ENCODE measurements around the gene KIF3B. TPM values are rescaled to one million over a fixed set of nuclear protein-coding genes. Genes with fewer than 3 reads are reported as not detected.

The KIF3B gene
- total RNA-seq, 2 donors from 2014 or later, result 22.6 to 23.5 TPM

DNA sequence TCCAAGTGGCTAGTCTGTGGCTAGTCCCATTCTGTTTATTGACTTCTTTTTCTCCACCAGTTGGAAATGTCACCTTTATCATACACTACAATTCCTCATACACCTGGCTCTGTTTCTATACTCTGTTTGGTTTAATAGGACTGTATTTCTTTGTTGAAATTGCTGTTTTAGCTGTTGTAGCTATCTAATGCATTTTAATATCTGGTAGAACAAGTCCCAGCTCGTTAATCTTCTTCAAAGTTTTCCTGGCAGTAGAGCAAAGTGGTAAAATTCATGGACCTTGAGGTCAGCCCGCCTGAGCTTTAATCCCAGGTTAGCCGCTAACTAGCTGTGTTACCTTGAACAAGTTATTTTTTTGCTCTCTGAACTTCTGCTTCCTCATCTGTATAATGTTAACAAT is 70.8 kb downstream of the KIF3B start:
- H3K4me3 ChIP-seq, result no peak overlapping the region
- no peak overlapping the region for H3K27ac ChIP-seq
- intact Hi-C loops (cut with DNase I), result no loop called here
- peaks cover 5% of the 10 kb centered on the region for H3K4me1 ChIP-seq (replicated peaks)
- no peak for DNase-seq (ENCODE audit: low spot score)
- H3K27me3 ChIP-seq (replicated peaks; ENCODE audit: insufficient read depth), result no peaks in the 10 kb centered on the region
- H3K9me3 ChIP-seq, result no peaks in the 10 kb centered on the region
- TF ChIP-seq POLR2AphosphoS5 (IDR thresholded peaks at IDR 0.05) (peak; percentile 52), POLR2A (IDR thresholded peaks at IDR 0.05) (no peak)
- H3K36me3 ChIP-seq, result no peaks in the 10 kb centered on the region
- WGBS, result 49% methylated on average over 3 of the region's 3 CpGs

GRCh38 chr20:32350421-32350820 is 73.0 kb downstream of the KIF3B start:
- no peaks in the 10 kb centered on the region for H3K4me1 ChIP-seq (replicated peaks)
- H3K27ac ChIP-seq, result no peak overlapping the region
- TF ChIP-seq POLR2AphosphoS5 (IDR thresholded peaks at IDR 0.05) (no peak), CTCF (IDR thresholded peaks at IDR 0.05) (no peak), POLR2A (IDR thresholded peaks at IDR 0.05) (no peak)
- DNase-seq (ENCODE audit: low spot score), result no peak
- WGBS, result 70% methylated on average over 3 of the region's 3 CpGs
- no peak overlapping the region for H3K4me3 ChIP-seq
- intact Hi-C loops (cut with DNase I), result no loop called here
- no peaks in the 10 kb centered on the region for H3K36me3 ChIP-seq
- H3K27me3 ChIP-seq (replicated peaks; ENCODE audit: insufficient read depth), result no peaks in the 10 kb centered on the region
- no peaks in the 10 kb centered on the region for H3K9me3 ChIP-seq

DNA sequence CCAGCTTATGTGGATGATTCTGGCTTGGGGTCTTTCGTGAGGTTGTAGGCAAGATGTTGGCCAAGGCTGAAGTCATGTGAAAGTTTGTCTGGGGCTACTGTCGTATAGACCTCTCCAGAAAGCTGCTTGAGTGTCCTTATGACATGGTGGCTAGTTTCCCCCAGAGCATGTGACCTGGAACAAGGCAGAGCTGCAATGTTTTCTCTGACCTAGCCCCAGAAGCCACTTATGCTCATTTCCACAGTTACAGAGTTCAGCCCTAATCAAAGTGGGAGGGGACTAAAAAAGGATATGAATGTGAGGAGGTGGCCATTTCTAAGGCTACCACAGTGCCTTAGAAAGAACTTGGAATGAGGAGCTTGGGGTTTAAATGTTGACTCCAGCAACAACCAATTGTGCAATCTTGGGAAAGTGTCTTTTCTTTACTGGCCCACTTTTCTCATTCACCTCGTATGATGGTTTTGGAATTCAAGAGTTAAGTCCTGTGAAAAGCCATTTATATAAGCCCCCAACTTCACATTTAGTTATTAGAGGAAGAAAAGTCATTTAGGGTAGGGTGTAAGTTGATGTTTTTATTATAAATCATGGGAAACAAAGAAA is 74.8 kb downstream of the KIF3B start:
- WGBS, result 92% methylated on average over 3 of the region's 3 CpGs
- TF ChIP-seq CTCF (IDR thresholded peaks at IDR 0.05), result no peak
- no peak for TF ChIP-seq POLR2A (IDR thresholded peaks at IDR 0.05)
- no peak for TF ChIP-seq POLR2AphosphoS5 (IDR thresholded peaks at IDR 0.05)
- no peak overlapping the region for H3K4me3 ChIP-seq
- H3K27me3 ChIP-seq (replicated peaks; ENCODE audit: insufficient read depth), result no peaks in the 10 kb centered on the region
- no peaks in the 10 kb centered on the region for H3K9me3 ChIP-seq
- H3K27ac ChIP-seq, result no peak overlapping the region
- H3K4me1 ChIP-seq (replicated peaks), result no peaks in the 10 kb centered on the region
- DNase-seq (ENCODE audit: low spot score), result no peak
- intact Hi-C loops (cut with DNase I), result no loop called here
- no peaks in the 10 kb centered on the region for H3K36me3 ChIP-seq

DNA sequence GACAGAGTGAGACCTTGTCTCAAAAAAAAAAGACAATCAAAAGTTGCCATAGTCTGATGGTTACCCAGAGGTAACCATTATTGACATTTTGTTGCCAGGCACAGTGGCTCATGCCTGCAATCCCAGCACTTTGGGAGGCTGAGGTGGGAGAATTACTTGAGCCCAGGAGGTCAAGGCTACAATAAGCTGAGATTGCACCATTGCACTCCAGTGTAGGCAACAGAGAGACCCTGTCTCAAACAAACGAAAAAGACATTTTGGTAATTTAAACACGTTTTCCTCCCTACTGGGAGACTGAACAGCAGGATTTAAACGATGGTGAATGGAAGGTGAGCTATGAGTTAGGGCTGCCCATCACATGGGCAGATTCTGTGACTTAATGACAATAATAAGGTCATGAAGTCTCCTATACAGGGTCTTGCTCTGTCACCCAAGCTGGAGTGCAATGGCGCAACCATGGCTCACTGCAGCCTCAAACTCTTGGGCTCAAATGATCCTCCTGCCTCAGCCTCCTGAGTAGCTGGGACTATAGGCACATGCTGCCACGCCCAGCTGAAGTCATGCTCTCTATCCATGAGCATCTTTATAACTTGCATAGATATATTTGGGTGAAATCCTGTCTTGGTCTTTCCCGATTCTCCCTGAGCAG is 76.5 kb downstream of the KIF3B start:
- no peak for DNase-seq (ENCODE audit: low spot score)
- intact Hi-C loops (cut with DNase I), result no loop called here
- H3K36me3 ChIP-seq, result no peaks in the 10 kb centered on the region

More for the DNA sequence above, 76.5 kb downstream of the KIF3B start:
- H3K4me1 ChIP-seq (replicated peaks), result no peaks in the 10 kb centered on the region
- H3K4me3 ChIP-seq, result no peak overlapping the region
- H3K27ac ChIP-seq, result no peak overlapping the region
- H3K9me3 ChIP-seq, result no peaks in the 10 kb centered on the region
- 82% methylated on average over 6 of the region's 6 CpGs for WGBS
- TF ChIP-seq POLR2AphosphoS5 (IDR thresholded peaks at IDR 0.05) (no peak), POLR2A (IDR thresholded peaks at IDR 0.05) (no peak), CTCF (IDR thresholded peaks at IDR 0.05) (no peak)
- no peaks in the 10 kb centered on the region for H3K27me3 ChIP-seq (replicated peaks; ENCODE audit: insufficient read depth)
